Esophagus squamous epithelium (tissue), 5 donors: ENCODE data around the gene TMEM271. TPM values are rescaled to one million over a fixed set of nuclear protein-coding genes. Genes with fewer than 3 reads are reported as not detected.

ENCODE experiments used
- DNase-seq: peaks from one replicate; lab custom pipeline; 2025; lab: John Stamatoyannopoulos, UW
- H3K27ac ChIP-seq, 4 donors: fragments of 200-600 bp; sonication (generic); one replicate each; pipeline ENCODE4 v1.5.1; 2016 to 2019; ENCODE audit warnings: mild to moderate bottlenecking in 1 of 4
- H3K27me3 ChIP-seq, 4 donors: fragments of 200-600 bp; sonication (generic); 1 replicate in 3 of 4; 2 replicates in 1 of 4; pipeline versions ENCODE4 v1.5.1 to v1.6.0; 2017 to 2021; ENCODE audit warnings: antibody characterized with exemption in 1 of 4
- H3K36me3 ChIP-seq, 3 donors: fragments of 200-600 bp; sonication (generic); one replicate each; pipeline ENCODE4 v1.5.1; 2016 to 2019
- H3K4me1 ChIP-seq, 3 donors: fragments of 200-600 bp; sonication (generic); one replicate each; pipeline ENCODE4 v1.5.1; 2017 to 2019
- H3K4me3 ChIP-seq, 4 donors: fragments of 200-600 bp; sonication (generic); 1 replicate in 3 of 4; 2 replicates in 1 of 4; pipeline ENCODE4 v1.5.1; 2016 to 2019; ENCODE audit warnings: mild to moderate bottlenecking in 2 of 4, moderate library complexity in 1 of 4
- H3K9me3 ChIP-seq, 3 donors: fragments of 200-600 bp; sonication (generic); one replicate each; pipeline ENCODE4 v1.5.1; 2016 to 2019
- POLR2A ChIP-seq, 4 donors: fragments of 450-650 bp; IDR thresholded peaks; one replicate each; pipeline ENCODE4 v1.6.1; 2017; ENCODE audit warnings: antibody characterized with exemption in 4 of 4, mild to moderate bottlenecking in 4 of 4, moderate library complexity in 3 of 4
- WGBS, 2 donors: methylation state at CpG; one replicate each; pipeline ENCODE4 v1.1.5; 2018; 5-methylcytosine and 5-hydroxymethylcytosine counted together
- intact Hi-C: fragments of 100-400 bp; cut with DNase I; formaldehyde crosslinking; loops from one replicate; pipeline ENCODE4 v1.15.0; 2022
- total RNA-seq, 4 donors: library from RNA; depleted of rRNA; stranded (reverse); fragments of >200 nt; gene quantifications; one replicate each; pipeline ENCODE4 v1.1.0, GENCODE V29; 2016
- TF ChIP-seq, protein P1 (sequence below), 6 experiments: fragments of 450-650 bp in 4 of 6; fragments of 200-600 bp in 2 of 6; sonication (generic) in 2 of 6; IDR thresholded peaks; one replicate each; pipeline ENCODE4 v1.5.1; 2016 to 2019; ENCODE audit warnings: antibody characterized with exemption in 6 of 6, mild to moderate bottlenecking in 4 of 6, moderate library complexity in 4 of 6
- donor health status: DM: yes; HTN: yes; CAD: no.

Gene TMEM271
- total RNA-seq, 4 donors from 2014 or later = 0.19 TPM; not detected in 3

DNA sequence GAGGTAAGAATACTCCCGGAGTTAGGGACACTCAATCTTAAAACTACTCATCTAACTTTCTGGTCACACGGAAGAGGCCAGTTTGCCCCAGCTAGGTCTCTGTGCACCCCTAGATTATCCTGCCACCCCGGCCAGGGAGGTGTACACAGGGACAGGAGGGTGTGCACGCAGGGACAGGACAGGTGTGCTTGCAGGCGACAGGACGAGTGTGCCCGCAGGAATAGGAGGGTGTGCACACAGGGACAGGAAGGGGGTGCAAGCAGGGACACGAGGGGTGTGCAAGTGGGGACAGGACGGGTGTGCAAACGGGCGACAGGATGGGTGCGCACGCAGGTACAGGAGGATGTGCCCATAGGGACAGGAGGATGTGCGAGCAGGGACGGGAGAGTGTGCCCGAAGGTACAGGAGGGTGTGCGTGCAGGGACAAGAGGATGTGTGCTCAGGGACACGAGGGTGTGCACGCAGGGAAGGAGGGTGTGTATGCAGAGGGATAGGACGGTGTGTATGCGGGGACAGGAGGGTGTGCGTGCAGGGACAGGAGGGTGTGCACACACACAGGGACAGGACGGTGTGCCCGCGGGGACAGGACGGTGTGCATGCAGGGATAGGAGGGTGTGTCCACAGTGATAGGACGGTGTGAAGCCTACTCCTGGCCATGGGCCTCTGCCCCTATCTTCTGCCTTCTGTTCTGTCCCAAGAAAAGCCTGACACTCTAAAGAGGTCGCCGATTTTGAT is 4.1 kb downstream of the TMEM271 start:
- TF ChIP-seq, protein P1, sequence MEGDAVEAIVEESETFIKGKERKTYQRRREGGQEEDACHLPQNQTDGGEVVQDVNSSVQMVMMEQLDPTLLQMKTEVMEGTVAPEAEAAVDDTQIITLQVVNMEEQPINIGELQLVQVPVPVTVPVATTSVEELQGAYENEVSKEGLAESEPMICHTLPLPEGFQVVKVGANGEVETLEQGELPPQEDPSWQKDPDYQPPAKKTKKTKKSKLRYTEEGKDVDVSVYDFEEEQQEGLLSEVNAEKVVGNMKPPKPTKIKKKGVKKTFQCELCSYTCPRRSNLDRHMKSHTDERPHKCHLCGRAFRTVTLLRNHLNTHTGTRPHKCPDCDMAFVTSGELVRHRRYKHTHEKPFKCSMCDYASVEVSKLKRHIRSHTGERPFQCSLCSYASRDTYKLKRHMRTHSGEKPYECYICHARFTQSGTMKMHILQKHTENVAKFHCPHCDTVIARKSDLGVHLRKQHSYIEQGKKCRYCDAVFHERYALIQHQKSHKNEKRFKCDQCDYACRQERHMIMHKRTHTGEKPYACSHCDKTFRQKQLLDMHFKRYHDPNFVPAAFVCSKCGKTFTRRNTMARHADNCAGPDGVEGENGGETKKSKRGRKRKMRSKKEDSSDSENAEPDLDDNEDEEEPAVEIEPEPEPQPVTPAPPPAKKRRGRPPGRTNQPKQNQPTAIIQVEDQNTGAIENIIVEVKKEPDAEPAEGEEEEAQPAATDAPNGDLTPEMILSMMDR (IDR thresholded peaks at IDR 0.05) = no peak
- no peak for TF ChIP-seq POLR2A (IDR thresholded peaks at IDR 0.05)
- H3K9me3 ChIP-seq = no peaks in the 10 kb centered on the region
- peaks cover 3 to 95% (median 12%) of the 10 kb centered on the region in 4 donors for H3K27me3 ChIP-seq
- 83 to 85% methylated on average over 29 of the region's 29 CpGs for WGBS, 2 donors
- no peak for DNase-seq
- H3K4me1 ChIP-seq = peaks cover 0 to 22% (median 10%) of the 10 kb centered on the region in 3 donors
- no peak overlapping the region for H3K27ac ChIP-seq
- intact Hi-C loops = no loop called here
- no peaks in the 10 kb centered on the region for H3K36me3 ChIP-seq
- no peak overlapping the region for H3K4me3 ChIP-seq

DNA sequence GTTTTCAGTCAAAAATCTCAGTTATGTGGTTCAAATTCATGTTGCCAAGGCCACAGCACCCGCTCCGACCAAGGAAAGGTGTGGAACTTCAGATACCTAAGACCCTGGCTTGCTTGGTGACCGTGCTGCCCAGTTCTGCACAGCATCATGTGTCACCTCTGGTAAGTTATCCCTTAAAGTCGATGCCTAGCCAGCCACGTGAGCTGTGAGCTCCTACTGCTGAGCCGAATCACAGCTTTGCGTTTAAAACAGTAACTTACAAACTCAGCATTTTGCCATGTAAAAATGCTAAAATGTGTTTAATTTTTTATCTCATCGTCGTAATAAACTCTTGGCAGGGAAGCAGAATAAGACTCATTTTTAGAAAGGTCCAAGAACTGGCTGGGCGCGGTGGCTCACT is 5.3 kb downstream of the TMEM271 start:
- 80 to 96% methylated on average over 11 of the region's 11 CpGs for WGBS, 2 donors
- peaks cover 3 to 87% (median 11%) of the 10 kb centered on the region in 4 donors for H3K27me3 ChIP-seq
- H3K4me3 ChIP-seq = no peak overlapping the region
- no peak for DNase-seq
- peaks cover 0 to 14% (median 9%) of the 10 kb centered on the region in 3 donors for H3K4me1 ChIP-seq
- no peaks in the 10 kb centered on the region for H3K36me3 ChIP-seq
- no peaks in the 10 kb centered on the region for H3K9me3 ChIP-seq
- H3K27ac ChIP-seq = no peak overlapping the region
- intact Hi-C loops = no loop called here
- TF ChIP-seq, protein P1 (IDR thresholded peaks at IDR 0.05) = no peak
- no peak for TF ChIP-seq POLR2A (IDR thresholded peaks at IDR 0.05)

DNA sequence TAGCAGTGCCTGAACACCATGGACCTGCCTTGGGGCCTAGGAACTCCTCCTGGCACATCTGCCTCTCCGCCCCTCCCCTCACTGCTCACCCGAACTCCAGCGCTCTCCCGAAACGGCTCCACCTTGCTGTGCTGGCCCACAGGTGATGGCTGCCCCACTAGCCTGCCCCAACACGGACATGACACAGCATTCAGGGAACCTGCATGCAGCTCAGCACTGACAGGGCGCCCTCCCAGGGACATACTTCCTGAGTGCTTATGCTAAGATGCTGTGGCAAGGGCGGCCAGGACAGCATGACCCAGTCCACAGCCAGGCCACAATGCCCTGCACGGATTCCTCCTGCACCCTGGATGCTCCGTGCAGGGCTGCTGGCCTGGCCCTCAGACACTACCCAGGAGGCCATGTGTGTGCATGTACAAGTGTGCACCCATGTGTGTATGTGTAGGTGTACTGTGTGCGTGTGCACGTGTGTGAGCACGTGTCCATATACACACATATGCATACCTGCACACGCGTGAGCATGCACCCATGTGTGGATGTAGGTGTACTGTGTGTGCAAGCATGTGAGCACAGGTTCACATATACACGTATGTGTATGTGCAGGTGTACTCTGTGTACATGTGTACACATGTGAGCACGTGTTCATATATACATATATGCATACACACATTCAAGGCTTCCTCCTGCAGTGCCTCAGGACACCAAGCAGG is 6.0 kb downstream of the TMEM271 start:
- WGBS, 2 donors = 83 to 84% methylated on average over 10 to 14 of the region's 17 CpGs
- H3K4me3 ChIP-seq = no peak overlapping the region
- intact Hi-C loops = no loop called here
- no peaks in the 10 kb centered on the region for H3K9me3 ChIP-seq
- DNase-seq = no peak
- H3K27me3 ChIP-seq = peaks cover 3 to 80% (median 11%) of the 10 kb centered on the region in 4 donors
- no peak overlapping the region for H3K27ac ChIP-seq
- H3K4me1 ChIP-seq = peaks cover 0 to 8% (median 4%) of the 10 kb centered on the region in 3 donors
- TF ChIP-seq, protein P1 (IDR thresholded peaks at IDR 0.05) = no peak
- no peak for TF ChIP-seq POLR2A (IDR thresholded peaks at IDR 0.05)
- no peaks in the 10 kb centered on the region for H3K36me3 ChIP-seq

DNA sequence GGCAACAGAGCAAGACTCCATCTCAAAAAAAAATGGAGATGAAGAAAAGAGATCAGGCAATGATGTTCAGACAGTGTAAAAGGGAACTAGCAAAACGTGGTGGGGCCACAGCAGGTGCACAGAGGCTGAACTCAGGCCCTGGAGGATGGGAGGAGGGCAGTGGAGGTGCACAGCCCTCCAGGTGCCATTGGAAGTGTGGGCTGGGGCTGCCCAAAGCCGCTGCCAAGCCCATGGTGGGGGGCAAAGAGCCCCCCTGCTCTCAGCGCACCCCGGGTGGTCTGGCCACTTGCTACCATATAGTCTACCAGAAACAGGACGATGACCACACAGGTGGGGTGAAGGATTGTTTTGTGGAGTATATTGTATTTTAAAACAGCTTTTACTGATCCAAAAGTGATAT is 7.1 kb downstream of the TMEM271 start:
- 73 to 83% methylated on average over 3 to 5 of the region's 5 CpGs for WGBS, 2 donors
- Histone ChIP-seq H3K4me3 (no peak overlapping the region), H3K36me3 (no peaks in the 10 kb centered on the region), H3K4me1 (no peaks in the 10 kb centered on the region), H3K27ac (no peak overlapping the region), H3K27me3 (peaks cover 2 to 69% (median 5%) of the 10 kb centered on the region in 4 donors), H3K9me3 (no peaks in the 10 kb centered on the region)
- DNase-seq = no peak
- intact Hi-C loops = no loop called here
- TF ChIP-seq, protein P1 (IDR thresholded peaks at IDR 0.05) = no peak
- no peak for TF ChIP-seq POLR2A (IDR thresholded peaks at IDR 0.05)

DNA sequence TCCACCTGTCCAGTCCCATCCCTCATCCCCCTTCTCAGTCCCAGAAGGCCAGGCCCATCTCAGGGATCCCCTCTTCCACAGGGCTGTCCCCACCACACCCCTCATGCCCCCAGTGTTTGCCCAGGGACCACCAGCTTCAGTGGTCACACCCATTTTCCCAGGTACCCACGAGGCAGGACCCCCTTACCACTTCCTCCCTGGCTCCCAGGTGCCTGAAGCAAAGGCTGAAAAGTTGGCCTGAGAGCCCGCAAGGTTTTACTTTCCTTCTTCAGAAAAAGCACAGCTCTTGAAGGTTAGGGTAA is 7.8 kb downstream of the TMEM271 start:
- no peaks in the 10 kb centered on the region for H3K4me1 ChIP-seq
- peaks cover 0 to 62% (median 3%) of the 10 kb centered on the region in 4 donors for H3K27me3 ChIP-seq
- no peaks in the 10 kb centered on the region for H3K36me3 ChIP-seq
- intact Hi-C loops = no loop called here
- WGBS, 2 donors = 14 to 43% methylated on average over 1 to 2 of the region's 2 CpGs
- no peak for DNase-seq
- H3K9me3 ChIP-seq = no peaks in the 10 kb centered on the region
- H3K4me3 ChIP-seq = no peak overlapping the region
- no peak overlapping the region for H3K27ac ChIP-seq
- TF ChIP-seq, protein P1 (IDR thresholded peaks at IDR 0.05) = no peak
